Panc1 (cell line): ENCODE results near the gene CADM4. TPM values are rescaled to one million over a fixed set of nuclear protein-coding genes. Genes with fewer than 3 reads are reported as not detected.

Source experiments
- ATAC-seq: fragments of 200-7000 bp; cut with Tn5 transposase; 2 replicates; pipeline ENCODE4 v1.9.1; 2020; ENCODE audit warnings: mild to moderate bottlenecking, moderate library complexity
- BruUV-seq: library from RNA; stranded (reverse); fragments of 400-500 nt; replicated peaks from 2 replicates; lab custom pipeline; 2021; lab: Mats Ljungman, UMichigan
- CTCF ChIA-PET: fragments of 300-600 bp; sonication (Branson Sonifier 250); formaldehyde crosslinking; loops from one replicate; lab custom pipeline; 2022; ENCODE audit warnings: antibody characterized with exemption; lab: Charles Lee
- POLR2A ChIA-PET: fragments of 300-600 bp; sonication (Branson Sonifier 250); formaldehyde crosslinking; loops from one replicate; lab custom pipeline; 2022; ENCODE audit warnings: antibody characterized with exemption; lab: Charles Lee
- DNase-seq: peaks from one replicate; pipeline ENCODE4 v3.0.0-alpha.2; 2010; ENCODE audit warnings: low read depth, low spot score
- H3K27ac ChIP-seq: 2 replicates; pipeline ENCODE4 v1.5.1; 2011; ENCODE audit warnings: mild to moderate bottlenecking, low read length, inconsistent platforms
- H3K27me3 ChIP-seq: fragments of 200-500 bp; sonication (Bioruptor generic); 2 replicates; pipeline ENCODE4 v1.6.0; 2014; ENCODE audit warnings: low read length, inconsistent platforms; ENCODE audit not compliant: control insufficient read depth, insufficient read depth
- H3K36me3 ChIP-seq: fragments of 200-500 bp; sonication (Bioruptor generic); 2 replicates; pipeline ENCODE4 v1.5.1; 2014; ENCODE audit warnings: inconsistent platforms, mild to moderate bottlenecking, low read length, moderate library complexity; ENCODE audit not compliant: control insufficient read depth, insufficient read depth
- H3K4me1 ChIP-seq: 2 replicates; pipeline ENCODE4 v1.5.1; 2011; ENCODE audit warnings: inconsistent platforms, mild to moderate bottlenecking, low read length, moderate library complexity; ENCODE audit not compliant: control insufficient read depth, insufficient read depth
- H3K4me3 ChIP-seq, 2 experiments: 2 replicates each; pipeline ENCODE4 v1.5.1; 2011 to 2012; ENCODE audit warnings: low read depth in 2 of 2, low read length in 2 of 2, mild to moderate bottlenecking in 2 of 2, inconsistent platforms in 1 of 2, moderate library complexity in 1 of 2
- H3K9me3 ChIP-seq: fragments of 200-500 bp; sonication (Bioruptor generic); 2 replicates; pipeline ENCODE4 v1.5.1; 2014; ENCODE audit warnings: low read depth, mild to moderate bottlenecking, inconsistent platforms, low read length, moderate library complexity; ENCODE audit not compliant: control insufficient read depth, insufficient read depth
- POLR2AphosphoS5 ChIP-seq: IDR thresholded peaks from 2 replicates; pipeline ENCODE4 v1.6.1; 2012; ENCODE audit warnings: mild to moderate bottlenecking, low read depth, low read length, moderate library complexity
- SIN3A ChIP-seq: IDR thresholded peaks from 2 replicates; pipeline ENCODE4 v1.6.1; 2012; ENCODE audit warnings: low read depth, mild to moderate bottlenecking, low read length, moderate library complexity, borderline replicate concordance; ENCODE audit not compliant: insufficient read depth
- TCF7L2 ChIP-seq: IDR thresholded peaks from 2 replicates; pipeline ENCODE4 v1.6.1; 2011; ENCODE audit warnings: mild to moderate bottlenecking, low read depth, low read length, inconsistent platforms
- in situ Hi-C: cut with HindIII; loops from 2 replicates; pipeline ENCODE4 v1.10.0; 2016; ENCODE audit warnings: low sequenced_read_pairs, low pct_unique_long_range_greater_than_20kb
- intact Hi-C: fragments of 100-400 bp; cut with micrococcal nuclease; formaldehyde crosslinking; loops from one replicate; pipeline ENCODE4 v1.10.0; 2022; ENCODE audit not compliant: unreplicated experiment
- total RNA-seq: library from RNA; stranded (reverse); gene quantifications from one replicate; pipeline ENCODE4 v1.2.1, GENCODE V29; 2021; ENCODE audit not compliant: unreplicated experiment
- TF ChIP-seq, protein P1 (sequence below), 2 experiments: IDR thresholded peaks; 2 replicates each; pipeline ENCODE4 v1.6.1; 2011 to 2012; ENCODE audit warnings: low read depth in 2 of 2, control low read depth in 1 of 2, low read length in 1 of 2, mild to moderate bottlenecking in 1 of 2, moderate library complexity in 1 of 2; ENCODE audit not compliant: insufficient read depth in 1 of 2
- TF ChIP-seq, protein P2 (sequence below): fragments of 450-650 bp; IDR thresholded peaks from 2 replicates; pipeline ENCODE4 v1.5.1; 2017; ENCODE audit warnings: mild to moderate bottlenecking

CADM4 gene
- total RNA-seq, 1 experiment from 2014 or later = 2.7 TPM

DNA sequence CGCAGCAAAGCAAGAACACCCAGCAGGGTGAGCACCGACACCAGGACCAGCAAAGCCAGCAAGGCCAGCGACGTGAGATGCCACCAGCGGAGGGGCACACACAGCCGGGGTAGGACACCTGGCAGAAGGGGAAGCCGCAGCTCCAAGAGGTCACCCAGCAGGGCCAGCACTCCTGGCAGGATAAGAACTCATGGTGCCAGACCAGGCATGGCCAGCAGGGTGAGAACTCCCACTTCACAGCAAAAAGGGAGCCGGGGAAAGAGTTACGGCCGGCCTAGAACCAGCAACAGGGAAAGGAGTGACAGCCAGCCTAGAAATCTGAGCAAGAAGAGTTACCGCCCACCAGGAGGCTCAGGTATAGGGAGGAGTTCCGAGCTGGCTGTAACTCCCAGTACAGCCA, 27.3 kb downstream of the CADM4 start:
- ATAC-seq (no peak), DNase-seq (no peak)
- in situ Hi-C loops = no loop called here
- H3K9me3 ChIP-seq = no peaks in the 10 kb centered on the region
- no TSS peak for BruUV-seq
- no peak overlapping the region for H3K27ac ChIP-seq
- TF ChIP-seq, protein P1, sequence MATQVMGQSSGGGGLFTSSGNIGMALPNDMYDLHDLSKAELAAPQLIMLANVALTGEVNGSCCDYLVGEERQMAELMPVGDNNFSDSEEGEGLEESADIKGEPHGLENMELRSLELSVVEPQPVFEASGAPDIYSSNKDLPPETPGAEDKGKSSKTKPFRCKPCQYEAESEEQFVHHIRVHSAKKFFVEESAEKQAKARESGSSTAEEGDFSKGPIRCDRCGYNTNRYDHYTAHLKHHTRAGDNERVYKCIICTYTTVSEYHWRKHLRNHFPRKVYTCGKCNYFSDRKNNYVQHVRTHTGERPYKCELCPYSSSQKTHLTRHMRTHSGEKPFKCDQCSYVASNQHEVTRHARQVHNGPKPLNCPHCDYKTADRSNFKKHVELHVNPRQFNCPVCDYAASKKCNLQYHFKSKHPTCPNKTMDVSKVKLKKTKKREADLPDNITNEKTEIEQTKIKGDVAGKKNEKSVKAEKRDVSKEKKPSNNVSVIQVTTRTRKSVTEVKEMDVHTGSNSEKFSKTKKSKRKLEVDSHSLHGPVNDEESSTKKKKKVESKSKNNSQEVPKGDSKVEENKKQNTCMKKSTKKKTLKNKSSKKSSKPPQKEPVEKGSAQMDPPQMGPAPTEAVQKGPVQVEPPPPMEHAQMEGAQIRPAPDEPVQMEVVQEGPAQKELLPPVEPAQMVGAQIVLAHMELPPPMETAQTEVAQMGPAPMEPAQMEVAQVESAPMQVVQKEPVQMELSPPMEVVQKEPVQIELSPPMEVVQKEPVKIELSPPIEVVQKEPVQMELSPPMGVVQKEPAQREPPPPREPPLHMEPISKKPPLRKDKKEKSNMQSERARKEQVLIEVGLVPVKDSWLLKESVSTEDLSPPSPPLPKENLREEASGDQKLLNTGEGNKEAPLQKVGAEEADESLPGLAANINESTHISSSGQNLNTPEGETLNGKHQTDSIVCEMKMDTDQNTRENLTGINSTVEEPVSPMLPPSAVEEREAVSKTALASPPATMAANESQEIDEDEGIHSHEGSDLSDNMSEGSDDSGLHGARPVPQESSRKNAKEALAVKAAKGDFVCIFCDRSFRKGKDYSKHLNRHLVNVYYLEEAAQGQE (IDR thresholded peaks at IDR 0.05; ENCODE audit: insufficient read depth in 1 of 2, low read depth in 2 of 2, low read length in 1 of 2) = no peak
- TF ChIP-seq POLR2AphosphoS5 (no peak), TCF7L2 (no peak), SIN3A (no peak)
- TF ChIP-seq, protein P2, sequence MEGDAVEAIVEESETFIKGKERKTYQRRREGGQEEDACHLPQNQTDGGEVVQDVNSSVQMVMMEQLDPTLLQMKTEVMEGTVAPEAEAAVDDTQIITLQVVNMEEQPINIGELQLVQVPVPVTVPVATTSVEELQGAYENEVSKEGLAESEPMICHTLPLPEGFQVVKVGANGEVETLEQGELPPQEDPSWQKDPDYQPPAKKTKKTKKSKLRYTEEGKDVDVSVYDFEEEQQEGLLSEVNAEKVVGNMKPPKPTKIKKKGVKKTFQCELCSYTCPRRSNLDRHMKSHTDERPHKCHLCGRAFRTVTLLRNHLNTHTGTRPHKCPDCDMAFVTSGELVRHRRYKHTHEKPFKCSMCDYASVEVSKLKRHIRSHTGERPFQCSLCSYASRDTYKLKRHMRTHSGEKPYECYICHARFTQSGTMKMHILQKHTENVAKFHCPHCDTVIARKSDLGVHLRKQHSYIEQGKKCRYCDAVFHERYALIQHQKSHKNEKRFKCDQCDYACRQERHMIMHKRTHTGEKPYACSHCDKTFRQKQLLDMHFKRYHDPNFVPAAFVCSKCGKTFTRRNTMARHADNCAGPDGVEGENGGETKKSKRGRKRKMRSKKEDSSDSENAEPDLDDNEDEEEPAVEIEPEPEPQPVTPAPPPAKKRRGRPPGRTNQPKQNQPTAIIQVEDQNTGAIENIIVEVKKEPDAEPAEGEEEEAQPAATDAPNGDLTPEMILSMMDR = no peak
- CTCF ChIA-PET = no interaction called here
- no peaks in the 10 kb centered on the region for H3K36me3 ChIP-seq
- POLR2A ChIA-PET = no interaction called here
- H3K27me3 ChIP-seq = no peaks in the 10 kb centered on the region
- no peaks in the 10 kb centered on the region for H3K4me1 ChIP-seq
- H3K4me3 ChIP-seq = no peak overlapping the region
- intact Hi-C loops = no loop called here

DNA sequence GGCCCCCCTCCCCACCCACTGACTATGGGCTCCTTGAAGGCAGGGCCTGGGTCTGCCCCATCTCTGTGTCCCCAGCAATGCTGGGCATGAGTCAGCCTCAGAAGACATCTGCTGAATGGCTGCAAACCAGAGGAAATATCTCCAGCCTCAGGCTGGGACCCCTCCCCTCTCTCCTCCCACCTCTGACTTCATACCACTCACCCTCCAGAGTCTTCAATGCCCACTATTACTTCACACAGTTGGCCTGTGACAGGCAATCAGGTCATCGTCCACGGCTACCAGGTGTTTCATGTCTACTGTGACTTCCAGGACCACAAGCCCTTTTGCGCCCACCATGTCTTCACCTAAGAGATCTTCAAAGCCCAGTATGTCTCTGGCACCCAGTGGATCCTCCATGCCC, 27.9 kb downstream of the CADM4 start, which contains the start of gene SRRM5:
TSS of gene SRRM5 (plus strand) at position 301 of the 400 bp plus-strand sequence. CDS start at position 335, 34 bp downstream.
- POLR2A ChIA-PET = no interaction called here
- Histone ChIP-seq H3K27ac (no peak within 1 kb of the TSS), H3K4me1 (no peaks in the 10 kb centered on the region), H3K9me3 (no peaks in the 10 kb centered on the region), H3K36me3 (no peaks in the 10 kb centered on the region), H3K27me3 (no peaks in the 10 kb centered on the region), H3K4me3 (no peak within 1 kb of the TSS)
- in situ Hi-C loops = no loop called here
- TF ChIP-seq, protein P1 (IDR thresholded peaks at IDR 0.05; ENCODE audit: insufficient read depth in 1 of 2, low read depth in 2 of 2, low read length in 1 of 2) = no peak
- TF ChIP-seq, protein P2 = no peak
- no peak for TF ChIP-seq TCF7L2
- no peak for TF ChIP-seq SIN3A
- no peak for TF ChIP-seq POLR2AphosphoS5
- no peak for ATAC-seq
- BruUV-seq = no TSS peak
- CTCF ChIA-PET = no interaction called here
- intact Hi-C loops = no loop called here
- DNase-seq = no peak
